SK-N-SH (cell line): ENCODE data around the gene DYNC1H1. TPM values are rescaled to one million over a fixed set of nuclear protein-coding genes. Genes with fewer than 3 reads are reported as not detected.
A peak's percentile ranks its signal among the peaks of the same experiment; 100 is the strongest.

Source experiments
- CTCF ChIA-PET: fragments of 300-600, 350-600 bp; formaldehyde crosslinking; extraction: SDS; loops from one replicate; lab custom pipeline; 2021; lab: Yijun Ruan, JAX
- POLR2A ChIA-PET: fragments of 350-600 bp; sonication (Branson Sonifier 250); formaldehyde crosslinking; extraction: SDS; loops from one replicate; lab custom pipeline; 2020; ENCODE audit warnings: antibody characterized with exemption, inconsistent platforms; lab: Yijun Ruan, JAX
- DNase-seq: peaks from one replicate; pipeline ENCODE4 v3.0.0; 2012
- H2AFZ ChIP-seq: fragments of 200-600 bp; sonication (generic); 2 replicates; pipeline ENCODE4 v1.8.1; 2016; ENCODE audit warnings: antibody characterized with exemption, mild to moderate bottlenecking, low read depth
- H3F3A ChIP-seq: fragments of 200-600 bp; sonication (generic); replicated peaks from 2 replicates; pipeline ENCODE3; 2016; ENCODE audit warnings: antibody characterized with exemption, mild to moderate bottlenecking; ENCODE audit not compliant: insufficient read depth
- H3K27ac ChIP-seq, 2 experiments: fragments of 200-500 bp in 1 of 2; fragments of 200-600 bp in 1 of 2; sonication (Bioruptor generic) in 1 of 2; sonication (generic), shearing (Covaris generic) in 1 of 2; 2 replicates each; pipeline versions ENCODE4 v1.5.1 to v1.6.1; 2014 to 2016; ENCODE audit warnings: low read depth in 2 of 2, inconsistent platforms in 1 of 2, low read length in 1 of 2, mild to moderate bottlenecking in 1 of 2, mixed read lengths in 1 of 2
- H3K27me3 ChIP-seq: fragments of 200-600 bp; sonication (generic), shearing (Covaris generic); 2 replicates; pipeline ENCODE4 v1.6.1; 2016; ENCODE audit warnings: mixed run types; ENCODE audit not compliant: insufficient read depth
- H3K36me3 ChIP-seq, 2 experiments: fragments of 200-500 bp in 1 of 2; fragments of 200-600 bp in 1 of 2; sonication (Bioruptor generic) in 1 of 2; sonication (generic) in 1 of 2; replicated peaks in 1 of 2; 2 replicates each; pipeline versions ENCODE3 to v1.5.1; 2014 to 2016; ENCODE audit warnings: low read length in 1 of 2, mild to moderate bottlenecking in 1 of 2; ENCODE audit not compliant: insufficient read depth in 2 of 2, control insufficient read depth in 1 of 2
- H3K4me1 ChIP-seq, 2 experiments: fragments of 200-500 bp in 1 of 2; fragments of 200-600 bp in 1 of 2; sonication (Bioruptor generic) in 1 of 2; sonication (generic), shearing (Covaris generic) in 1 of 2; 2 replicates each; pipeline versions ENCODE4 v1.5.1 to v1.6.1; 2014 to 2016; ENCODE audit warnings: low read depth in 1 of 2, low read length in 1 of 2, mixed run types in 1 of 2; ENCODE audit not compliant: insufficient read depth in 2 of 2, control insufficient read depth in 1 of 2
- H3K4me2 ChIP-seq: fragments of 200-600 bp; sonication (generic), shearing (Covaris generic); 2 replicates; pipeline ENCODE4 v1.6.1; 2017; ENCODE audit warnings: mixed run types
- H3K4me3 ChIP-seq, 2 experiments: fragments of 200-500 bp in 1 of 2; fragments of 200-600 bp in 1 of 2; sonication (Bioruptor generic) in 1 of 2; sonication (generic), shearing (Covaris generic) in 1 of 2; 2 replicates each; pipeline versions ENCODE4 v1.5.1 to v1.8.1; 2014 to 2016; ENCODE audit warnings: low read depth in 2 of 2, inconsistent platforms in 1 of 2, low read length in 1 of 2, mild to moderate bottlenecking in 1 of 2, mixed read lengths in 1 of 2, moderate library complexity in 1 of 2
- H3K79me2 ChIP-seq: fragments of 200-600 bp; sonication (generic); 2 replicates; pipeline ENCODE4 v1.8.1; 2017; ENCODE audit warnings: mild to moderate bottlenecking; ENCODE audit not compliant: insufficient read depth
- H3K9ac ChIP-seq: fragments of 200-600 bp; sonication (generic); 2 replicates; pipeline ENCODE4 v1.6.1; 2017; ENCODE audit warnings: mixed run types
- H3K9me2 ChIP-seq: fragments of 200-600 bp; sonication (generic); 2 replicates; pipeline ENCODE4 v1.6.1; 2017; ENCODE audit warnings: mixed run types
- H3K9me3 ChIP-seq: fragments of 200-600 bp; sonication (generic); 2 replicates; pipeline ENCODE4 v1.6.1; 2017; ENCODE audit warnings: mixed run types, mild to moderate bottlenecking, moderate library complexity
- H4K20me1 ChIP-seq: fragments of 200-600 bp; sonication (generic); 2 replicates; pipeline ENCODE4 v1.6.1; 2017; ENCODE audit warnings: mild to moderate bottlenecking, mixed run types; ENCODE audit not compliant: insufficient read depth
- ELF1 ChIP-seq: IDR thresholded peaks from 2 replicates; pipeline ENCODE4 v1.4.0; 2012
- EZH2phosphoT487 ChIP-seq: fragments of 200-600 bp; sonication (generic); IDR thresholded peaks from 2 replicates; pipeline ENCODE4 v1.6.1; 2017; ENCODE audit warnings: low read depth, mixed run types, mild to moderate bottlenecking, antibody characterized with exemption, moderate library complexity, borderline replicate concordance
- FOSL2 ChIP-seq: IDR thresholded peaks from 2 replicates; pipeline ENCODE4 v1.4.0; 2012; ENCODE audit warnings: low read depth, mild to moderate bottlenecking, moderate library complexity, borderline replicate concordance
- FOXJ3 ChIP-seq: sonication (generic); formaldehyde crosslinking; IDR thresholded peaks from 2 replicates; pipeline ENCODE4 v1.5.1; 2020; ENCODE audit warnings: mild to moderate bottlenecking, missing genetic modification reagents
- FOXM1 ChIP-seq: IDR thresholded peaks from 2 replicates; pipeline ENCODE4 v1.4.0; 2012; ENCODE audit warnings: low read depth, mild to moderate bottlenecking
- IRF3 ChIP-seq: fragments of 150-350 bp; IDR thresholded peaks from 2 replicates; pipeline ENCODE4 v1.6.1; 2016; ENCODE audit warnings: mild to moderate bottlenecking, low read depth, low read length
- MXI1 ChIP-seq: IDR thresholded peaks from 2 replicates; pipeline ENCODE4 v1.6.1; 2012; ENCODE audit warnings: mild to moderate bottlenecking, low read depth, low read length, improper control_type of control experiment
- NFIC ChIP-seq: IDR thresholded peaks from 2 replicates; pipeline ENCODE4 v1.4.0; 2012; ENCODE audit warnings: borderline replicate concordance
- NRF1 ChIP-seq: IDR thresholded peaks from 2 replicates; pipeline ENCODE4 v1.6.1; 2012; ENCODE audit warnings: low read depth, mild to moderate bottlenecking, low read length
- POLR2AphosphoS5 ChIP-seq: IDR thresholded peaks from 2 replicates; pipeline ENCODE4 v1.6.1; 2012; ENCODE audit warnings: low read depth, low read length
- RAD21 ChIP-seq: IDR thresholded peaks from 2 replicates; pipeline ENCODE4 v1.6.1; 2012; ENCODE audit warnings: mild to moderate bottlenecking, low read length
- RCOR1 ChIP-seq: fragments of 150-350 bp; IDR thresholded peaks from 2 replicates; pipeline ENCODE4 v1.6.1; 2017; ENCODE audit warnings: antibody characterized with exemption, low read length
- RFX5 ChIP-seq: IDR thresholded peaks from 2 replicates; pipeline ENCODE4 v1.6.1; 2012; ENCODE audit warnings: mild to moderate bottlenecking, improper control_type of control experiment, low read length
- TEAD4 ChIP-seq: IDR thresholded peaks from 2 replicates; pipeline ENCODE4 v1.4.0; 2012; ENCODE audit warnings: mild to moderate bottlenecking, borderline replicate concordance; ENCODE audit not compliant: insufficient read depth
- YY1 ChIP-seq: IDR thresholded peaks from 2 replicates; pipeline ENCODE4 v1.4.0; 2012; ENCODE audit warnings: low read depth, mild to moderate bottlenecking
- WGBS: methylation state at CpG from one replicate; pipeline ENCODE4 v1.1.6; 2017; ENCODE audit warnings: low lambda C conversion rate; 5-methylcytosine and 5-hydroxymethylcytosine counted together
- polyA plus RNA-seq, 3 experiments: library from polyadenylated mRNA; depleted of rRNA; stranded (reverse); fragments of >200 nt; gene quantifications; 2 replicates each; pipeline ENCODE4 v1.2.3, GENCODE V29; 2012
- TF ChIP-seq, protein P1 (sequence below): IDR thresholded peaks from 2 replicates; pipeline ENCODE4 v1.4.0; 2012; ENCODE audit warnings: low read depth

DYNC1H1 gene
- polyA plus RNA-seq, 1 of the 3 experiments (the other 2 are of a cell fraction), result 140 TPM

DNA sequence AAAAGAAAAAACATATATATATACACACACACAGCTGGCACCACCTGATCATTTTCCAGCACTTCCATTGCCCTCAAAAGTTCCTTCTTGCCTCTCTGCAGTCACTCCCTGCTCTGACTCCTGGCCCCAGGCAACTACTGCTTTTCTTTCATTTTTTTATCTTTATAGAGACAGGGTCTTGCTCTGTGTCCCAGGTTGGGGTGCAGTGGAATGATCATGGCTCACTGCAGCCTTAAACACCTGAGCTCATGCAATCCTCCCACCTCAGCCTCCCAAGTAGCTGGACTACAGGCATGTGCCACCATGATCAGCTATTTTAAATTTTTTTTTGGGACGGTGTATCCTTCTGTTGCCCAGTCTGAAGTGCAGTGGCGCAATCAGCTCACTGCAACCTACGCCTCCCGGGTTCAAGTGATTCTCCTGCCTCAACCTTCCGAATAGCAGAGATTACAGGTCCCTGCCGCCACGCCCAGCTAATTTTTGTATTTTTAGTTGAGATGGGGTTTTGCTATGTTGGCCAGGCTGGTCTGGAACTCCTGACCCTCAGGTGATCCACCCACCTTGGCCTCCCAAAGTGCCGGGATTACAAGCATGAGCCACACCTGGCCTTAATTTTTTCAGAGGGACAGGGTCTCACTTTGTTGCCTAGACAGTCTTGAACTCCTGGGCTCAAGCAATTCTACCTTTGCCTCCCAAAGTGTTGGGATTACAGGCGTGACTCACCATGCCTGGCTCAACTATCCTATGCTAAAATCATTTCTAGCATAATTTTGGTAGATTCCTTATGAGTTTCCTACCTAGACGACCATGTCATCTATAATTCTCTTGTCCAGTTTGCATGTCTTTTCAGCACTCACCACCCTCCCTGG is 114.7 kb downstream of the DYNC1H1 start:
- Histone ChIP-seq H3K9ac (no peak overlapping the region), H3K4me1 (peaks cover 5 to 14% of the 10 kb centered on the region in 2 experiments), H3K4me3 (no peak overlapping the region), H3K9me3 (no peaks in the 10 kb centered on the region), H2AFZ (no peak overlapping the region), H3K27ac (no peak overlapping the region), H3K36me3 (peaks cover 45 to 52% of the 10 kb centered on the region in 2 experiments), H4K20me1 (peaks cover 26% of the 10 kb centered on the region), H3K27me3 (no peaks in the 10 kb centered on the region), H3K79me2 (peaks cover 24% of the 10 kb centered on the region; the same call in 1 of the 2 replicates), H3F3A (peaks cover 58% of the 10 kb centered on the region), H3K4me2 (no peak overlapping the region), H3K9me2 (no peaks in the 10 kb centered on the region)
- WGBS, result 86% methylated on average over 10 of the region's 10 CpGs
- no peak for DNase-seq
- TF ChIP-seq POLR2AphosphoS5, result 0 out of 2 replicates have a peak, but pooled peaks have one; percentile 25
- TF ChIP-seq FOXM1, result no peak
- no peak for TF ChIP-seq FOXJ3 (CRISPR knock-in tag)
- no peak for TF ChIP-seq YY1
- ChIA-PET CTCF (interaction anchor here (1.2 to 2.3 kb wide), 3 partner anchors 16 to 235 kb away, joined by 5 to 7 read pairs (median 6); no protein-coding TSS in a partner anchor), POLR2A (no interaction called here)

- no peaks in the 10 kb centered on the region for H3K27me3 ChIP-seq
- TF ChIP-seq FOXM1, result no peak
- TF ChIP-seq RAD21, result no peak
- TF ChIP-seq RCOR1, result no peak
- no peak for TF ChIP-seq EZH2phosphoT487
- no peak for TF ChIP-seq ELF1
- no peak for TF ChIP-seq FOXJ3 (CRISPR knock-in tag)
- TF ChIP-seq, protein P1, sequence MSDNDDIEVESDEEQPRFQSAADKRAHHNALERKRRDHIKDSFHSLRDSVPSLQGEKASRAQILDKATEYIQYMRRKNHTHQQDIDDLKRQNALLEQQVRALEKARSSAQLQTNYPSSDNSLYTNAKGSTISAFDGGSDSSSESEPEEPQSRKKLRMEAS, result no peak
- TF ChIP-seq MXI1, result no peak
- no peak for TF ChIP-seq RFX5
- TF ChIP-seq IRF3, result no peak
- TF ChIP-seq NFIC, result no peak
- no peak for TF ChIP-seq NRF1
- TF ChIP-seq FOSL2, result no peak
- TF ChIP-seq TEAD4, result no peak
- TF ChIP-seq, all 33 proteins: peak for 0
- Histone ChIP-seq H3K79me2 (peaks cover 30% of the 10 kb centered on the region), H3K4me3 (no peak overlapping the region), H3K9ac (no peak overlapping the region), H3K4me2 (no peak overlapping the region), H3K9me2 (no peaks in the 10 kb centered on the region), H3K9me3 (no peaks in the 10 kb centered on the region), H3K4me1 (peaks cover 9 to 19% of the 10 kb centered on the region in 2 experiments), H4K20me1 (peaks cover 32% of the 10 kb centered on the region), H3K27ac (no peak overlapping the region), H2AFZ (no peak overlapping the region), H3K36me3 (peaks cover 51 to 58% of the 10 kb centered on the region in 2 experiments), H3F3A (peaks cover 55% of the 10 kb centered on the region)
- no peak for DNase-seq
- CTCF ChIA-PET, result no interaction called here
- POLR2A ChIA-PET, result no interaction called here
Observed at GRCh38 chr14:102079700-102079979, 115.3 kb downstream of the DYNC1H1 start.
